Measurements from ENCODE around the gene COPS9. TPM values are rescaled to one million over a fixed set of nuclear protein-coding genes. Genes with fewer than 3 reads are reported as not detected.

Gene COPS9
- total and polyA plus RNA-seq, 2 donors: 53.5 to 217 TPM

GRCh38 chr2:240139666-240140393 lies 3.7 kb upstream of the COPS9 start:
- Histone ChIP-seq H3K4me3 (ENCODE audit: low read depth, low read length) (no peak overlapping the region), H3K27ac (ENCODE audit: low read depth) (no peak overlapping the region), H3K4me1 (ENCODE audit: insufficient read depth) (no peaks in the 10 kb centered on the region), H3K36me3 (ENCODE audit: insufficient read depth) (no peaks in the 10 kb centered on the region)
- 55% methylated on average over 14 of the region's 14 CpGs for WGBS
- no peak for DNase-seq (ENCODE audit: extremely low spot score)

- WGBS: 87% methylated on average over 15 of the region's 15 CpGs
- DNase-seq (ENCODE audit: extremely low spot score): no peak
- H3K27ac ChIP-seq (ENCODE audit: low read depth): no peak overlapping the region
- no peak overlapping the region for H3K4me3 ChIP-seq (ENCODE audit: low read depth, low read length)
- H3K36me3 ChIP-seq (ENCODE audit: insufficient read depth): no peaks in the 10 kb centered on the region
- H3K4me1 ChIP-seq (ENCODE audit: insufficient read depth): no peaks in the 10 kb centered on the region
Observed at GRCh38 chr2:240139011-240139441, 2.9 kb upstream of the COPS9 start.

GRCh38 chr2:240138254-240138984 lies 2.3 kb upstream of the COPS9 start:
- H3K27ac ChIP-seq (ENCODE audit: low read depth): no peak overlapping the region
- WGBS: 75% methylated on average over 9 of the region's 9 CpGs
- no peak for DNase-seq (ENCODE audit: extremely low spot score)
- H3K36me3 ChIP-seq (ENCODE audit: insufficient read depth): no peaks in the 10 kb centered on the region
- H3K4me1 ChIP-seq (ENCODE audit: insufficient read depth): no peaks in the 10 kb centered on the region
- H3K4me3 ChIP-seq (ENCODE audit: low read depth, low read length): no peak overlapping the region

GRCh38 chr2:240137596-240138253 lies 1.6 kb upstream of the COPS9 start:
- 88% methylated on average over 19 of the region's 19 CpGs for WGBS
- H3K36me3 ChIP-seq (ENCODE audit: insufficient read depth): no peaks in the 10 kb centered on the region

GRCh38 chr2:240136671-240137292 lies 677 bp upstream of the COPS9 start:
- H3K4me3 ChIP-seq (ENCODE audit: low read depth, low read length): peak overlapping the region; percentile 96
- no peak for DNase-seq (ENCODE audit: extremely low spot score)
- no peak overlapping the region for H3K27ac ChIP-seq (ENCODE audit: low read depth)
- WGBS: 35% methylated on average over 36 of the region's 36 CpGs
- no peaks in the 10 kb centered on the region for H3K36me3 ChIP-seq (ENCODE audit: insufficient read depth)
- H3K4me1 ChIP-seq (ENCODE audit: insufficient read depth): no peaks in the 10 kb centered on the region

More at GRCh38 chr2:240137596-240138253, 1.6 kb upstream of the COPS9 start:
- no peak overlapping the region for H3K27ac ChIP-seq (ENCODE audit: low read depth)
- H3K4me3 ChIP-seq (ENCODE audit: low read depth, low read length): no peak overlapping the region
- no peaks in the 10 kb centered on the region for H3K4me1 ChIP-seq (ENCODE audit: insufficient read depth)
- DNase-seq (ENCODE audit: extremely low spot score): no peak

- no peak for DNase-seq (ENCODE audit: extremely low spot score)
- under 1% methylated on average over 17 of the region's 17 CpGs for WGBS
- Histone ChIP-seq H3K36me3 (ENCODE audit: insufficient read depth) (no peaks in the 10 kb centered on the region), H3K4me3 (ENCODE audit: low read depth, low read length) (peak overlapping the region; percentile 96), H3K27ac (ENCODE audit: low read depth) (no peak overlapping the region), H3K4me1 (ENCODE audit: insufficient read depth) (no peaks in the 10 kb centered on the region)
Observed at GRCh38 chr2:240135706-240136012, 446 bp downstream of the COPS9 start.

GRCh38 chr2:240134956-240135520 lies 1.1 kb downstream of the COPS9 start:
- Histone ChIP-seq H3K4me1 (ENCODE audit: insufficient read depth) (no peaks in the 10 kb centered on the region), H3K36me3 (ENCODE audit: insufficient read depth) (no peaks in the 10 kb centered on the region), H3K4me3 (ENCODE audit: low read depth, low read length) (peak overlapping the region; percentile 96), H3K27ac (ENCODE audit: low read depth) (no peak overlapping the region)
- WGBS: 78% methylated on average over 15 of the region's 15 CpGs
- DNase-seq (ENCODE audit: extremely low spot score): no peak

GRCh38 chr2:240134466-240134865 lies 1.6 kb downstream of the COPS9 start:
- no peaks in the 10 kb centered on the region for H3K4me1 ChIP-seq (ENCODE audit: insufficient read depth)
- H3K4me3 ChIP-seq (ENCODE audit: low read depth, low read length): no peak overlapping the region
- DNase-seq (ENCODE audit: extremely low spot score): no peak
- no peak overlapping the region for H3K27ac ChIP-seq (ENCODE audit: low read depth)
- no peaks in the 10 kb centered on the region for H3K36me3 ChIP-seq (ENCODE audit: insufficient read depth)
- WGBS: 89% methylated on average over 6 of the region's 6 CpGs

- no peaks in the 10 kb centered on the region for H3K36me3 ChIP-seq (ENCODE audit: insufficient read depth)
- DNase-seq (ENCODE audit: extremely low spot score): no peak
- 90% methylated on average over 10 of the region's 10 CpGs for WGBS
Observed at GRCh38 chr2:240133401-240133800, 2.7 kb downstream of the COPS9 start.

GRCh38 chr2:240132651-240132980 lies 3.5 kb downstream of the COPS9 start:
- H3K4me1 ChIP-seq (ENCODE audit: insufficient read depth): no peaks in the 10 kb centered on the region
- no peak for DNase-seq (ENCODE audit: extremely low spot score)
- no peak overlapping the region for H3K4me3 ChIP-seq (ENCODE audit: low read depth, low read length)
- H3K36me3 ChIP-seq (ENCODE audit: insufficient read depth): peaks cover 2% of the 10 kb centered on the region
- no peak overlapping the region for H3K27ac ChIP-seq (ENCODE audit: low read depth)
- WGBS: 96% methylated on average over 5 of the region's 5 CpGs

More at GRCh38 chr2:240133401-240133800, 2.7 kb downstream of the COPS9 start:
- H3K27ac ChIP-seq (ENCODE audit: low read depth): no peak overlapping the region
- no peak overlapping the region for H3K4me3 ChIP-seq (ENCODE audit: low read depth, low read length)
- no peaks in the 10 kb centered on the region for H3K4me1 ChIP-seq (ENCODE audit: insufficient read depth)

GRCh38 chr2:240131941-240132650 lies 4.0 kb downstream of the COPS9 start:
- no peak for DNase-seq (ENCODE audit: extremely low spot score)
- H3K4me3 ChIP-seq (ENCODE audit: low read depth, low read length): no peak overlapping the region
- peaks cover 2% of the 10 kb centered on the region for H3K36me3 ChIP-seq (ENCODE audit: insufficient read depth)
- H3K27ac ChIP-seq (ENCODE audit: low read depth): no peak overlapping the region
- no peaks in the 10 kb centered on the region for H3K4me1 ChIP-seq (ENCODE audit: insufficient read depth)
- WGBS: 91% methylated on average over 22 of the region's 22 CpGs

GRCh38 chr2:240131296-240131695 lies 4.8 kb downstream of the COPS9 start:
- 96% methylated on average over 16 of the region's 16 CpGs for WGBS
- no peak overlapping the region for H3K27ac ChIP-seq (ENCODE audit: low read depth)
- DNase-seq (ENCODE audit: extremely low spot score): no peak
- H3K4me3 ChIP-seq (ENCODE audit: low read depth, low read length): no peak overlapping the region
- H3K36me3 ChIP-seq (ENCODE audit: insufficient read depth): peaks cover 2% of the 10 kb centered on the region
- H3K4me1 ChIP-seq (ENCODE audit: insufficient read depth): no peaks in the 10 kb centered on the region
